HG03439 (cell line): ENCODE results near the gene NT5C3B.
"Not testable (repeated sequence)": the region's sequence is repeated elsewhere in the genome, so short reads cannot be mapped to it uniquely, and the experiment has no call there.

ENCODE experiments used
- ATAC-seq: cut with Tn5 transposase; IDR thresholded peaks from one replicate; pipeline ENCODE4 v1.9.1; 2021; ENCODE audit warnings: mild to moderate bottlenecking, moderate library complexity; ENCODE audit not compliant: unreplicated experiment

NT5C3B gene

DNA sequence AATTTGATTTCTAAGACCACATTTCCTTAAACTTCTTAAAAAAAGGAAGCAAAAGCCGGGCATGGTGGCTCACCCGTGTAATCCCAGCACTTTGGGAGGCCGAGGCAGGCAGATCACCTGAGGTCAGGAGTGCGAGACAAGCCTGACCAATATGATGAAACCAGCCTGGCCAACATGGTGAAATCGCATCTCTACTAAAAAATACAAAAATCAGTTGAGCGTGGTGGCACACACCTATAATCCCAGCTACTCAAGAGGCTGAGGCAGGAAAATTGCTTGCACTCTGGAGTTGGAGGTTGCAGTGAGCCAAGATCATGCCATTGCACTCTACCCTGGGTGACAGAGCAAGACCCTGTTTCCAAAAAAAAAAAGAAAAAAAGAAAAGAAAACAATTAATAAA lies 4.7 kb upstream of the NT5C3B start:
- ATAC-seq: not testable (repeated sequence)

DNA sequence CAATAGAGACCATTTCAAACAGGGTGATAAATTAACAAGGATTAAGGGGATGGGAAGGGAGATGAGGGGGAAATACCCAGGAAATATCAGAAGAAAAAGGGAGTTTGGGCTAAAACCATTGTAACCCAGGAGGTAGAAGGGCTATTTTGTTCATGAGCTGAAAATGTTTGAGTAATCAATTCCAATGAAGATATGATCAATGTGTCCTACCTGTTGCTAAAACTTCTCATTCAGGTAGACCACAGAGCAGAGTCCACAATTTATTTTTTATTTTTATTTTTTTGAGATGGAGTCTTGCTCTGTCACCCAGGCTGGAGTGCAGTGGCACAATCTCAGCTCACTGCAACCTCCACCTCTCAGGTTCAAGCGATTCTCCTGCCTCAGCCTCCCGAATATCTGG lies 3.4 kb upstream of the NT5C3B start:
- ATAC-seq: not testable (repeated sequence)

DNA sequence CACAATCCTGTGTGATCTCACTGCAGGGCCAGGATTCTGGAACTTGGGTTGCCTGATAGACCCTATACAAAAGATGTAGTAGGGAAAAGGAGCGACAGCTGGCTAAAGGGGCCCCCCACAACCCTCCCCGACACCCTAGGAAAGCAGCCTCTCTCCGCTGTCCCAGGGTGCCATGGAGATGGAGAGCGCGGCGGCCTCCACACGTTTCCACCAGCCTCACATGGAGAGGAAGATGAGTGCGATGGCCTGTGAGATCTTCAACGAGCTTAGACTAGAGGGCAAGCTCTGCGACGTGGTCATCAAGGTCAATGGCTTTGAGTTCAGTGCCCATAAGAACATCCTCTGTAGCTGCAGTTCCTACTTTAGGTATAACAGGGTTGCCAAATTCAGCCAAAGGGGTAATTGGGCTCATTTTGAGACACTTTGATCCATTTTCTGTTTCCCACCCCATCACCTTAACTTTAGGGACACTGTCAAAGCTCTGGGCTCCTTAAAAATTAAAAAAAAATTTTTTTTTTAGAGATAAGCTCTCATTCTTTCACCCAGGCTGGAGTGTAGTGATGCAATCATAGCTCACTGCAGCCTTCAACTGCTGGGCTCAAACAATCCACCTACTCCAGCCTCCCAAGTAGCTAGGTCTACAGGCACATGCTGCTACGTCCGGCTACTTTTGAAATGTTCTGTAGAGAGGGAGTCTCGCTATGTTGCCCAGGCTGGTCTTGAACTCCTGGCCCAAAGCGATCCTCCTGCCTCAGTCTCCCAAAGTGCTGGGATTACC lies 1.9 kb upstream of the NT5C3B start, which contains the start of gene KLHL10:
Gene KLHL10 (plus strand): TSS at position 65 of the 778 bp plus-strand sequence. CDS start 108 bp downstream, at position 173.
- ATAC-seq: no peak

DNA sequence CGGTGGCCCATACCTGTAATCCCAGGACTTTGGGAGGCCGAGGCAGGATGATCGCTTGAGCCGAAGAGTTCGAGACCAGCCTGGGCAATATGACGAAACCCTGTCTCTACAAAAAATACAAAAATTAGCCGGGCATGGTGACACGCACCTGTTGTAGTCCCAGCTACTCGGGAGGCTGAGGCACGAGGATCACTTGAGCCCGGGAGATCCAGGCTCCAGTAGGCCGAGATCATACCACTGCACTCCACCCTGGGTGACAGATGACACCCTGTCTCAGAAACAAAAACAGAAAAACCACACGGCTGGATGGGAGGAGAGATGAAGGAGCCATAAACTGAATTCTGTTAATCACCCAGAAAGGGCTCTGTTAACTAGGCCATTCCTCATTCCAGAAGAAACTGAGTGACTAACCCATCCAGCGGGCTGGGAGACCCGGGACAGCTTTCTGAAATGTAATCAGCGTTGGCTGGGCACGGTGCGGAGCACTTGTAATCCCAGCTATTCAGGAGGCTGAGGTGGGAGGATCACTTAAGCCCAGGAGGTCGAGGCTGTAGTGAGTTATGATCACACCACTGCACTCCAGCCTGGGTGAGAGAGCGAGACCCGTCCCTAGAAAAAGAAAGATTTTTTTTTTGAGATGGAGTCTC lies 641 bp upstream of the NT5C3B start:
- no peak for ATAC-seq

DNA sequence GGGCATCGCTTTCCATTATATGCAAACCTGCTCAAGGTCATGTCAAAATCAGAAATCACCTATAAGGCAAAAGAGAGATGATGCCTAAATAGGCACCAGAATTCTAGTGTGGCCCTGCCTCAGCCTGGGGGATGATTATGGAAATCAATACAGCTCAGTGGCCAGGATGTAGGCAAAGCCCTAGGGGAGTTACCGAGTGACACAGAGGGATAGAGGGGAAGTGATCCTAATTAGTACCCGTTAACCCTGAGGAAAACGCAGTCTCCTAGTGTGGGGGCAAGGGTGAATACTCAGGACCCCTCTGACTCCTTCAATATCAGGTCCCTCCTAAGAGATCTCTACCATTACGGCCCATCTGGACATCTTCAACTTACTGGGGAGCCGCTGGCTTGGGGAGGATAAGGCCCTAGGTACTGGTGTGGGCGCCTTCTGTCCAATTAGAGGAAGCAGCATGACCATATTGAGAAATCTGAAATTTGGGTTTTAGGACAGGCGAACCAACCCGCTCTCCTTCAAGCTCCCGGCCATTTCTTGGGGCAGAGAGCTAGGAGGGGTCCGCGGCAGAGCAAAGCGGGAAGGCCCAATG lies 725 bp downstream of the NT5C3B start:
- ATAC-seq: no peak

DNA sequence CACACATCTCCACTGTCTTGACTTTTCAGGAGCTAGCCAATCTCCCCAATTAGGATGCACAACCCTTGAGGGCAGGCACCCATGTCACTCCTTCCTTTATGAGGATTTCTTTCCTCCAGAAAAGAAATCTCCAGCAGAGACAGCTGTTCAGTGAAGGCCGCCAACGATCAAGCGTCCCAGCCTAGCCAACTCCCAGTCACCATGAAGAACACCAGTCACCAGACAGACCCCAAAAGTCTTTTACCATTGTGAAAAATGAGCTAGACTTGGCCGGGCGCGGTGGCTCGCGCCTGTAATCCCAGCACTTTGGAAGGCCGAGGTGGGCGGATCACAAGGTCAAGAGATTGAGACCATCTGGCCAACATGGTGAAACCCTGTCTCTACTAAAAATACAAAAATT lies 6.1 kb downstream of the NT5C3B start:
- ATAC-seq: not testable (repeated sequence)

DNA sequence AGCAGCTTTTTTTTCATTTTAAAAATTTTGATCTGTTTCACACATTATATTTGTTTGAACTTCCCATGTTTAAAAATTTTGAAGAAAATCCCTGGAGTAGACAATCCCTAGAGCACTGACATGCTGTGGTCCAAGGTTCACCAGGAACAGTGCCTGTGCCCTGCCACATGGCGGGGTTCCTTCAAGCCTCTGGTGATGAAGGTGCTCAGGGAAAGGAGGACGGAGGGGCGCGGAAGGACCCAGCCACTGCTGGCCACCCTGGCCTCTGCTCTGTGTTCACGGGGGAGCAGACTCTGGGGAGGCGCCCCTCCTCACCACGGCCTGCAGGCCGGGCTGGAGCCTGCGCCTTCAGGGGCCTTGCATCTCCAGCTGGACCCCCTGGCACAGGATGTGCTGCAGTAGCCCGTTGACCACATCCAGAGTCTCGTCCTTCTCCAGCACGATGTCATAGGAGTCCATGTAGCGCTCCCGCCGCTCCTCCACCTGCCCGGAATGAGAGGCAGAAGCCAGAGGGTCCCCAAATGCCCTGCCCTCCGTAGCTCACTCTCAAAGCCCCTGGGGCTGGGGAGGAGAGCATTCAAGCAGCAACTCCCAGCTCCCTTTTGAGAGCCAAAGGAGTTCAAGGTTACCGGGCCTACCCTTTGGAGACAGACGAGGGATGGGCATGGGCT lies 10.7 kb downstream of the NT5C3B start:
- no peak for ATAC-seq

DNA sequence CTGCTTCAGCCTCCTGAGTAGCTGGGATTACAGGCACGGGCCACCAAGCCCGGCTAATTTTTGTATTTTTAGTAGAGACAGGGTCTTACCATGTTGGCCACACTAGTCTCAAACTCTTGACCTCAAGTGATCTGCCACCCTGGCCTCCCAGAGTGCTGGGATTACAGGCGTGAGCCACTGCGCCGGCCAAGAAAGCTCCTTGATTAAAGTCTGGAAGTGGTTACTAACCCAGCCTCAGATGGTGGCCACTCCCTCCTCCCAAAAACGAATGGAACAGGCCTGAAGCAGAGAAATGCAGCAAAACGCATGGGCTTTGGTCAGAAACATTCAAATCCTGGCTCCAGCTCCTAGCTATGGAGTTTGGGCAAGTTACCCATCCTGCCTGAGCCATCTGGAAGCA lies 11.9 kb downstream of the NT5C3B start:
- ATAC-seq: no peak

DNA sequence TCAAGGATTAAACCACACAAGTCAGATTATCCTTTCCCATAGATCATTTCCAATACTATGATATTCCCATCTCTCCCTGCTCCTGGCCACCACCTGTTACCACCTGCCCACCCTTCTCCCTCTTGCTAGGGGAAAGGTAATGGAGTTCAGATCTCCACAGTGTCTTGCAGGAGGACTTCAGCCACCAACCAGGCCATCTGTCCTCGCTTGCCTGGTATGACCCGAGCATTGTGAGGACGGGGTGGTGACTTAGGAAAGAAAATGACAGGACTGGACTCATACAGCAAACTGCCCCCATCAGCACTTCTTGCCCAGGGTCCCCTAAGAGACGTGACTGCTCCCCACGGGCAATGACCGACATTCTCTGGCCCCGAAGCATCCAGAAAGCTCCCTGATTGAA lies 12.5 kb downstream of the NT5C3B start:
- ATAC-seq: no peak

DNA sequence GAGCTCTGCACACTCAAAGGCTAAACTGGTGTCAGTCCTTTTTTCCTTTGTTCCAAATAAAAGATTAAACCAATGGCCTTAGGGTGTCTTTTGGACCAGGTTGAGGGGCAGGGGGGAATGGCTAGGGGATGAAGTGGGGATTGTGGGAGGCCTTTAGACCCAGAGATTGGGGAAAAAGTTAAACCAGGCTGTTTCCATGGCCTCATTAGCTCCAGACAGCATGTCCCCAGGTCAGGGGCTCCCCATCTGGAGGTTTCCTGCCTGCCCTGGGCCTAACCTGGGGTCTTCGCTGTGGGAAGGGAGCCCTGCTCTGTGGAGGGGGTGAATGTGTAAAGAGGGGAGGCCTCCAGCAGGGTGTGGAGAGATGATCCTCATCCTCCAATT lies 12.9 kb downstream of the NT5C3B start:
- no peak for ATAC-seq

DNA sequence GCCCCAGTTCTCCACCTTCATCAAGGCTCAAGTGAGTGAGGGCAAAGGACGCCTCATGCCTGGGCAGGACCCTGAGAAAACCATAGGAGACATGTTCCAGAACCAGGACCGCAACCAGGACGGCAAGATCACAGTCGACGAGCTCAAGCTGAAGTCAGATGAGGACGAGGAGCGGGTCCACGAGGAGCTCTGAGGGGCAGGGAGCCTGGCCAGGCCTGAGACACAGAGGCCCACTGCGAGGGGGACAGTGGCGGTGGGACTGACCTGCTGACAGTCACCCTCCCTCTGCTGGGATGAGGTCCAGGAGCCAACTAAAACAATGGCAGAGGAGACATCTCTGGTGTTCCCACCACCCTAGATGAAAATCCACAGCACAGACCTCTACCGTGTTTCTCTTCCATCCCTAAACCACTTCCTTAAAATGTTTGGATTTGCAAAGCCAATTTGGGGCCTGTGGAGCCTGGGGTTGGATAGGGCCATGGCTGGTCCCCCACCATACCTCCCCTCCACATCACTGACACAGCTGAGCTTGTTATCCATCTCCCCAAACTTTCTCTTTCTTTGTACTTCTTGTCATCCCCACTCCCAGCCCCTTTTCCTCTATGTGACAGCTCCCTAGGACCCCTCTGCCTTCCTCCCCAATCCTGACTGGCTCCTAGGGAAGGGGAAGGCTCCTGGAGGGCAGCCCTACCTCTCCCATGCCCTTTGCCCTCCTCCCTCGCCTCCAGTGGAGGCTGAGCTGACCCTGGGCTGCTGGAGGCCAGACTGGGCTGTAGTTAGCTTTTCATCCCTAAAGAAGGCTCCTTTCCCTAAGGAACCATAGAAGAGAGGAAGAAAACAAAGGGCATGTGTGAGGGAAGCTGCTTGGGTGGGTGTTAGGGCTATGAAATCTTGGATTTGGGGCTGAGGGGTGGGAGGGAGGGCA lies 13.6 kb downstream of the NT5C3B start:
- no peak for ATAC-seq

DNA sequence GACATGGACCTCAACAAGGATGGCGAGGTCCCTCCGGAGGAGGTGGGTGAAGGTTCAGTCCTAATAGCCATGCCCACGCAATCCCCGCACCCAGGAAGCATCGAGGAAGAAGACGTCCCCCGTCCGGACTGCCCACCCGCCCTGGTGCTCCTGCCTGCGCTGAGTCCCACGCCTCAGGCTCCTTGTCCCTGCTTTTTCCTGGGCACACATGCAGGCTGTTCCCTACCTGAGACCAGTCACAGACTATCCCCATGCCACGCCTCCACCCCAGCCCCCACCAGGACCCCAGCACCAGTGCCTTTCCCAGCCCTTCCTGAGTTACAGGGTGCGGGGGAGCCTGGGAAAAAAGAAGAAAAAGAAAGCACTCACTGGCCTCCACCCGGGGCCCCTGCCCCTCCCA lies 14.3 kb downstream of the NT5C3B start:
- ATAC-seq: no peak

DNA sequence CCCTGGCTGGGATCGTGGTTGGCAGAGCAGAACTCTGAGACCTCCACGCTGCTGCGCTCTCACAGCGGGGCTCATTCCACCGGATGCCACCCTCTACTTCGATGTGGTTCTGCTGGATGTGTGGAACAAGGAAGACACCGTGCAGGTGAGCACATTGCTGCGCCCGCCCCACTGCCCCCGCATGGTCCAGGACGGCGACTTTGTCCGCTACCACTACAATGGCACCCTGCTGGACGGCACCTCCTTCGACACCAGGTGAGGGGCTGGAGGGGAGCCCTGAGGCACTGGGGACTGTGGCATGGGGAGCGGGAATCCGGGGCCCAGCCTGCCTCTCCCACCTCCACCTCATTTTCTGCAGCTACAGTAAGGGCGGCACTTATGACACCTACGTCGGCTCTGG lies 18.0 kb downstream of the NT5C3B start:
- no peak for ATAC-seq

DNA sequence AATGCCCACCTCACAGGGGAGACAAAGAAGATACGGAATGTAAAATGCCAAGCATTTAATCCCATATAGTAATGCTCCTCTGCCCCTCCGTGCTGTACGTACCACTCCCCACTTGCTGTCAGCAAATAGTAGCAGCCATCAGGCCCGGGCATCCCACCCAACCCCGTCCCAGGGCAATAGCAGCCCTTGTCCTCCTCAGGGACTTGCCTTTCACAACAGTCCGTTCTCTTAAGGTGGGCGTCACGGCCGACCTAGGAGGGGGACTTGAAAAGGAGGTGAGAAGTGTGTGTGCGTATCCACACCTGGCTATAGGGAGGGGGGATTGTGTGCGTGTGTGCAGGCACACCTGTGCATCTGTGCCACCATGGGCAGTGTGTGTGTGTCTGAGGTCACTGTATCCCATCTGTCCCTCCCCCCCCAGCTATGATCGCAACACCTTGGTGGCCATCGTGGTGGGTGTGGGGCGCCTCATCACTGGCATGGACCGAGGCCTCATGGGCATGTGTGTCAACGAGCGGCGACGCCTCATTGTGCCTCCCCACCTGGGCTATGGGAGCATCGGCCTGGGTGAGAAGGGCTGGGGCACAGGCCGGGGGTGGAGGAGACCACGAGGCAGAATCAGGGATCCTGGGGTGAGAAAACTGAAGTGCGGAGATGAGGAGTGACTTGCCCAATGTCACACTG lies 19.3 kb downstream of the NT5C3B start:
- no peak for ATAC-seq

DNA sequence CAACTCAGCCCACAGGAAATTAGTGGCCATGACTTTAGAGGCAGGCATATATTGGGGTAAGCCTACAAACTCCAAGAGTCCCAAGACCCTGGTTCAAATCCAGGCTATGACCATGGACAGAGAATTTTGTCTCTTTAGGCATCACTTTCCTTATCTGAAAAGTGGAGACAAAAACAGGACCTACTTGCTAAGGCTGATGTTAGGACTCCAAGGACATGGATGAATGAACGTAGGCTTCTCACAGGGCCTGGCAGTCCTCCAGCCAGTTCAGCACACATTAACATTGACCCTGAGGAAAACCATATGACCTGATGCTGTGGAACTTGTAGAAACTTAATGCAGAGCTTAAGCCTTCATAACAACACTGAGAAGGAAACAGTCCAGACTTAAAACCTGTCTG lies 21.8 kb downstream of the NT5C3B start:
- no peak for ATAC-seq

DNA sequence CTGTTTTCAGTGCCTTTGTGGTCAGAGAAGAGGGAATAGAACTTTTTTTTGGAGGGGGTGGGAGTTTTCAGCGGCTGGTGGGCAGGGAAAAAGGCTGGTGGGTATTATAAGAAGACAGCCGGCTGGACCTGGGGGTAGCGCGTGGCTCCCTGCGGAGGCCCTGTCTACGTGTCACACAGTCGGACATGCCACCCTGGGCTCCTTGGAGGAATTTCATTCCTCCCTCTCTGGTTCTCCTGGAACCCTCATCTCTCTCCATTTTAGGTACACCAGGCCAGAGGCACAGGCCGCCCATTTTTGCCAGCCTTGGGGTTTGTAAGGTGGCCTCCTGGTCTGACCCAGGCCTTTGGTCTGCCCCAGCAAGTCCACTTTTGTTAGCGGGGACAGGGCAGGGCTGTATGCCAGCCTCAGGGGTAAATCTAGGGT lies 22.3 kb downstream of the NT5C3B start:
- no peak for ATAC-seq

DNA sequence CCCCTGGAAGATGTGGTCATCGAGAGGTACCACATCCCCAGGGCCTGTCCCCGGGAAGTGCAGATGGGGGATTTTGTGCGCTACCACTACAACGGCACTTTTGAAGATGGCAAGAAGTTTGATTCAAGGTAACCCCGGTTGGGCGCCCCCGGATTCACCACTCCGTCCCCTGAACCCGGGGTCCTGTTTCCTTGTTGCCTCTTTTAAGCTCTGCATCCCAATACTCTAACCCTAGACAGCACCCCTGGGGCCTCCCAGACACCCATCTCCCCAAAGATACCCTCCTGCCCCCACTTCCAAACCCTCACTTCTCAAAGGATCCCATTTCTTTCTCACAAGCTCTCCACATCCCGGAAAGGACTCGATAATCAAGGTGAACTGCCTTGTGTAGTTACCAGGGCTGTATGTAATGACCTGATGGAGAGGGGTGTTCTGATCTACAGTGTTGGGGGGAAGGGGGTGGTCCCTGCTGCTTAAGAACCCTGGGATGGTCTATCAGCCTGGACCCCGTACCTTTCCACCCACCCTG lies 22.8 kb downstream of the NT5C3B start:
- ATAC-seq: no peak

DNA sequence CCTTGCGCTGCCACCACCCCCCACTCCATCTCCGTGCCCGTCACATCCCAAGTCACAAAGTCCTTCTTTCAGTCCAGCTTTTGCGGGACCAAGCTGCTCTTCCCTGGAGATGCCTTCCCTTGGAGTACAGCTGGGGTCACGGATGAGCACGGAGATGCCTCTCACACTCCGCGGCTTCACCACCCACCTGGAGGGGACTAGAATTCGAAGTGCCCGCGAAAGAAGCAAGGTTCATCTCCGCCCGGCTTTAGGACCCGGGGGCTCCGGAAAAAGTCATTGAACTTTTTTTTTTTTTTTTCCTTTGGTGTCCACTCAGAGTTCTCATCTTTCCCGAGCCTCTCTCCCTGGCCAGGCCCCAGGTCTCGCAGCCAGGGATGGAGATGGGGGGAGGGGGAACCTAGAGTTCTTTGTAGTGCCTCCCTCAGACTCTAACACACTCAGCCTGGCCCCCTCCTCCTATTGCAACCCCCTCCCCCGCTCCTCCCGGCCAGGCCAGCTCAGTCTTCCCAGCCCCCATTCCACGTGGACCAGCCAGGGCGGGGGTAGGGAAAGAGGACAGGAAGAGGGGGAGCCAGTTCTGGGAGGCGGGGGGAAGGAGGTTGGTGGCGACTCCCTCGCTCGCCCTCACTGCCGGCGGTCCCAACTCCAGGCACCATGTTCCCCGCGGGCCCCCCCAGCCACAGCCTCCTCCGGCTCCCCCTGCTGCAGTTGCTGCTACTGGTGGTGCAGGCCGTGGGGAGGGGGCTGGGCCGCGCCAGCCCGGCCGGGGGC lies 23.5 kb downstream of the NT5C3B start, which contains the start of gene FKBP10:
Gene FKBP10 (plus strand): TSS at position 624 of the 771 bp plus-strand sequence. CDS start 31 bp downstream, at position 655.
- no peak for ATAC-seq
